Measurements from ENCODE around the gene UMAD1. TPM values are rescaled to one million over a fixed set of nuclear protein-coding genes. Genes with fewer than 3 reads are reported as not detected.

Gene UMAD1
- total and polyA plus RNA-seq, 3 donors from 2014 or later, result 11.1 to 17.3 (median 12.6) TPM

- H3K4me3 ChIP-seq, result no peak overlapping the region
- H3K27ac ChIP-seq, result no peak overlapping the region
- 92 to 95% methylated on average over 1 of the region's 1 CpG for WGBS, 2 donors
- H3K9me3 ChIP-seq, result no peaks in the 10 kb centered on the region
- no peaks in the 10 kb centered on the region for H3K27me3 ChIP-seq
- no peaks in the 10 kb centered on the region for H3K4me1 ChIP-seq
- intact Hi-C loops (cut with DNase I; ENCODE audit: low total_unique reads), result no loop called here
- TF ChIP-seq CTCF (IDR thresholded peaks at IDR 0.05) (no peak), POLR2A (IDR thresholded peaks at IDR 0.05) (no peak)
- DNase-seq, result no peak
- no peaks in the 10 kb centered on the region for H3K36me3 ChIP-seq (ENCODE audit: low read depth, missing control alignments)
These were observed 61.0 kb downstream of the UMAD1 start for GRCh38 chr7:7701527-7701926.

GRCh38 chr7:7702826-7703225 is 62.3 kb downstream of the UMAD1 start:
- H3K36me3 ChIP-seq (ENCODE audit: low read depth, missing control alignments), result no peaks in the 10 kb centered on the region
- H3K27me3 ChIP-seq, result no peaks in the 10 kb centered on the region
- TF ChIP-seq CTCF (IDR thresholded peaks at IDR 0.05) (no peak), POLR2A (IDR thresholded peaks at IDR 0.05) (no peak)
- no peaks in the 10 kb centered on the region for H3K9me3 ChIP-seq
- no peak for DNase-seq
- 87 to 89% methylated on average over 4 of the region's 4 CpGs for WGBS, 2 donors
- no peaks in the 10 kb centered on the region for H3K4me1 ChIP-seq
- H3K27ac ChIP-seq, result no peak overlapping the region
- no peak overlapping the region for H3K4me3 ChIP-seq
- intact Hi-C loops (cut with DNase I; ENCODE audit: low total_unique reads), result no loop called here

- intact Hi-C loops (cut with DNase I; ENCODE audit: low total_unique reads), result no loop called here
- no peaks in the 10 kb centered on the region for H3K9me3 ChIP-seq
- no peak overlapping the region for H3K27ac ChIP-seq
- H3K36me3 ChIP-seq (ENCODE audit: low read depth, missing control alignments), result no peaks in the 10 kb centered on the region
- WGBS, 2 donors, result 88 to 91% methylated on average over 7 of the region's 7 CpGs
- TF ChIP-seq CTCF (IDR thresholded peaks at IDR 0.05) (no peak), POLR2A (IDR thresholded peaks at IDR 0.05) (no peak)
- no peak for DNase-seq
- no peak overlapping the region for H3K4me3 ChIP-seq
- H3K4me1 ChIP-seq, result no peaks in the 10 kb centered on the region
- no peaks in the 10 kb centered on the region for H3K27me3 ChIP-seq
These were observed 62.9 kb downstream of the UMAD1 start for GRCh38 chr7:7703427-7703826.

GRCh38 chr7:7704867-7705266 is 64.3 kb downstream of the UMAD1 start:
- H3K4me3 ChIP-seq, result no peak overlapping the region
- no peak overlapping the region for H3K27ac ChIP-seq
- intact Hi-C loops (cut with DNase I; ENCODE audit: low total_unique reads), result no loop called here

More at GRCh38 chr7:7704867-7705266, 64.3 kb downstream of the UMAD1 start:
- Histone ChIP-seq H3K36me3 (ENCODE audit: low read depth, missing control alignments) (no peaks in the 10 kb centered on the region), H3K9me3 (no peaks in the 10 kb centered on the region), H3K4me1 (no peaks in the 10 kb centered on the region), H3K27me3 (no peaks in the 10 kb centered on the region)
- DNase-seq, result no peak
- WGBS, 2 donors, result 91 to 94% methylated on average over 4 of the region's 4 CpGs
- TF ChIP-seq CTCF (IDR thresholded peaks at IDR 0.05) (no peak), POLR2A (IDR thresholded peaks at IDR 0.05) (no peak)

Data from testis (tissue), 3 donors.